ENCODE results near the gene NTHL1. TPM values are rescaled to one million over a fixed set of nuclear protein-coding genes. Genes with fewer than 3 reads are reported as not detected.

The NTHL1 gene
- total RNA-seq, 1 experiment from 2014 or later = 33.9 TPM

DNA sequence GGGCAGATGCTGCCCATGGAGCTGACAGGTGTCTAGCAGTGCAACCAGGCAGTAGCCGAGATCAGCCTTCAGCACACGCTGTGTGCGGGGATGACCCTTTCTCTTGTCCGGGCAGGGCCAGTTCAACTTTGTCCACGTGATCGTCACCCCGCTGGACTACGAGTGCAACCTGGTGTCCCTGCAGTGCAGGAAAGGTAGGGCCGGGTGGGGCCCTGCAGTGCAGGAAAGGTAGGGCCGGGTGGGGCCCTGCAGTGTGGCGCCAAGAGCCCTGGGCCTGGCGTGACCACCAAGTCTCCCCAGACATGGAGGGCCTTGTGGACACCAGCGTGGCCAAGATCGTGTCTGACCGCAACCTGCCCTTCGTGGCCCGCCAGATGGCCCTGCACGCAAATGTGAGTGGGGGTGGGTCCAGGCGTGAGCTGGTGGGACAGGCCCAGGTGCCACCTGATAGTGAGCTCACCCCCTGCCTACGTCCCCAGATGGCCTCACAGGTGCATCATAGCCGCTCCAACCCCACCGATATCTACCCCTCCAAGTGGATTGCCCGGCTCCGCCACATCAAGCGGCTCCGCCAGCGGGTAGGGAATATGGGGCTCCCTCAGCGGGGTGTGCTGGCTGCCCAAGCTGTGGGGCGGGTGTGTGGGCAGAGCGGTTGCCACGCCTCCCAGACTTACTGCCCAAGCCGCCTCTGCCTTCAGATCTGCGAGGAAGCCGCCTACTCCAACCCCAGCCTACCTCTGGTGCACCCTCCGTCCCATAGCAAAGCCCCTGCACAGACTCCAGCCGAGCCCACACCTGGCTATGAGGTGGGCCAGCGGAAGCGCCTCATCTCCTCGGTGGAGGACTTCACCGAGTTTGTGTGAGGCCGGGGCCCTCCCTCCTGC is 40.4 kb upstream of the NTHL1 start:
- Histone ChIP-seq H3K36me3 (peaks cover 96% of the 10 kb centered on the region), H3K9me3 (replicated peaks) (no peaks in the 10 kb centered on the region), H3K27me3 (replicated peaks) (no peaks in the 10 kb centered on the region), H3K4me1 (replicated peaks) (no peaks in the 10 kb centered on the region), H3K4me3 (no peak overlapping the region), H3K27ac (no peak overlapping the region)
- DNase-seq (ENCODE audit: low read depth in 1 of 2, low spot score in 2 of 2) = no peak

DNA sequence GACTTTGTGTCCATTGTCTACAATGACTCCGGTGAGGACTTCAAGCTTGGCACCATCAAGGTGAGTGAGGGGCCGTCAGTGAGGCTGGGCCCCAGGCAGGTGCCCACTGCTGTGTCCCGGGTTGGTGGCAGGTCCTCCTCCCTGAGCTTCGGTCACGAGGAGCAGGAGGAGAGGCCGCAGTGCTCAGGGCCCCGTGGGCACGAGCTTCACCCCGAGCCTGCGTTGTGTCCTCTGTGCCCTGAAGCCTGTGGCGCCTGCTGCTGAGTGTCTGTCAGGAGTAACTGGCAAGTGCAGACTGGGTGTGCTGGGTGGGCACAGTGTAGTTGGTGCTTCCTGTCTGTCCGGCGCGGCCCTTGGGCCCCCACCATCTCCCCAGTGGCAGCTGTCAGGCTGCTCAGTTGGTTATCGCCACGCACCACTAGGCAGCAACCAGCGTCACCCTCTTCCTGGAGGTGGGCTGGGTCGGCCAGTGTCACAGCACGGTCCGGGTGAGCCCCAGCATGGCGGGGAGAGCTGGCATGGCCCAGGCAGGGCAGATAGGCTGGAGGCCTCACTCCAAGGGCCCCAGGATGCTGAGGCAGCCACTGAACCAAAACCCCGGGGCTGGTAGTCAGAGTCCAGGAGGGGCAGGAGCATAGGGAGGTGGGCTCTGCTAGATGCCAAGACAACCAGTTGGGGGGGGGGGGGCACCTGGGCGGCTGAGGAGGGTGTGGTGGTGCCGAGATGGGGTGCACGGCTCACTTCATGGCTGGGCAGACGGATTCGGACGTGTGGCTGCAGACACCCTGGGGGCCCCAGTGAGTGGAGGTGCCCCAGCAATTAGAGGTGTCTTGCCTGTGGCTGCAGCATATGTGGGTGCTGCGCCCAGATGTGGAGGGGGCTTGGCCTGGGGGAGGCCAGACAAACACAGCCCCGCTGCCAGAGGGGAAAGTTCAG is 39.4 kb upstream of the NTHL1 start:
- H3K4me3 ChIP-seq = no peak overlapping the region
- peaks cover 96% of the 10 kb centered on the region for H3K36me3 ChIP-seq
- H3K27me3 ChIP-seq (replicated peaks) = no peaks in the 10 kb centered on the region
- no peak for DNase-seq (ENCODE audit: low read depth in 1 of 2, low spot score in 2 of 2)
- H3K4me1 ChIP-seq (replicated peaks) = no peaks in the 10 kb centered on the region
- no peak overlapping the region for H3K27ac ChIP-seq
- no peaks in the 10 kb centered on the region for H3K9me3 ChIP-seq (replicated peaks)

DNA sequence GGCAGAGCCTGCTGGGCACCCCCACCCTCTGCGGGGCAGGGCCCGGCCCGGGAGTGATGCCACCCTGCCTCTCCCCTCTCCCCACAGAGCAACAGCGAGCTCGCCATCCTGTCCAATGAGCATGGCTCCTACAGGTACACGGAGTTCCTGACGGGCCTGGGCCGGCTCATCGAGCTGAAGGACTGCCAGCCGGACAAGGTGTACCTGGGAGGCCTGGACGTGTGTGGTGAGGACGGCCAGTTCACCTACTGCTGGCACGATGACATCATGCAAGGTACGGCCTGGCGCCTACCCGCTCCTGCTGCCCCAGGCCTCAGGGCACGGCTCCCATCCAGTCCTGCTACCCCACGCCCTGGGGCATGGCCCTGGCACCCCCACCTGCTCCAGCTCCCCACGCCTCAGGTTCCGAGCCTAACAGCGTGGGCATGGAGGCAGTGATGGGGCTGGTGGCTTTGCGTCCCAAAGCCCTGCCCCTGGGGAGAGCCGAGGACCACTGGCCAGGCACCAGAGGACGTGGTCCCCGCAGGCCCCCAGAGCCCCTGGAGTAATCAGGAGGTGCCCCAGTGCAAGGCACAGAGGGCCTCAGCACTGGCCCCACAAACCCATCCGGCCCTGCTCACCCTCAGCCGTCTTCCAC is 38.6 kb upstream of the NTHL1 start:
- no peaks in the 10 kb centered on the region for H3K4me1 ChIP-seq (replicated peaks)
- no peaks in the 10 kb centered on the region for H3K9me3 ChIP-seq (replicated peaks)
- no peak overlapping the region for H3K27ac ChIP-seq
- no peaks in the 10 kb centered on the region for H3K27me3 ChIP-seq (replicated peaks)
- DNase-seq (ENCODE audit: low read depth in 1 of 2, low spot score in 2 of 2) = no peak
- no peak overlapping the region for H3K4me3 ChIP-seq
- peaks cover 97% of the 10 kb centered on the region for H3K36me3 ChIP-seq

DNA sequence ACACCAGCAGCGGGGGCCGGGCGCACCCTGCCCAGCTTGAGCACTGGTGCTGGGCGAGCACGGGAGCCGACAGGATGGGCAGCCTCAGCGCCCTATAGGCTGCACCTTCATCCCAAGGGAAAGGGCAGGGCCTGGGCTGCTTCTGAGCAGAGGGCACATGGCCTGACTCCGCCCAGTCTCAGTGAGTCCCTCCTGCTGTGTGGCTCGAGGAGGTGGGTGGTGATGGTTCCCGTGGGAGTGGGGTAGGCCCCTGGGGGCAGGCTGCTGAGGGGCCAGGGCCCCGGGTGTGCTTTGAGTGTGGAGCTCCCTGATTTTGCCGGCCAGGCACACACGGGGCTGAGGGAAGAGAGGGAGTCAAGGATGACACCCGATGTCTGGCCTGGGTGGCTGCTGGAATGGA is 38.0 kb upstream of the NTHL1 start:
- Histone ChIP-seq H3K27me3 (replicated peaks) (no peaks in the 10 kb centered on the region), H3K4me3 (no peak overlapping the region), H3K36me3 (peaks cover 100% of the 10 kb centered on the region), H3K4me1 (replicated peaks) (no peaks in the 10 kb centered on the region), H3K9me3 (replicated peaks) (no peaks in the 10 kb centered on the region), H3K27ac (no peak overlapping the region)
- no peak for DNase-seq (ENCODE audit: low read depth in 1 of 2, low spot score in 2 of 2)

DNA sequence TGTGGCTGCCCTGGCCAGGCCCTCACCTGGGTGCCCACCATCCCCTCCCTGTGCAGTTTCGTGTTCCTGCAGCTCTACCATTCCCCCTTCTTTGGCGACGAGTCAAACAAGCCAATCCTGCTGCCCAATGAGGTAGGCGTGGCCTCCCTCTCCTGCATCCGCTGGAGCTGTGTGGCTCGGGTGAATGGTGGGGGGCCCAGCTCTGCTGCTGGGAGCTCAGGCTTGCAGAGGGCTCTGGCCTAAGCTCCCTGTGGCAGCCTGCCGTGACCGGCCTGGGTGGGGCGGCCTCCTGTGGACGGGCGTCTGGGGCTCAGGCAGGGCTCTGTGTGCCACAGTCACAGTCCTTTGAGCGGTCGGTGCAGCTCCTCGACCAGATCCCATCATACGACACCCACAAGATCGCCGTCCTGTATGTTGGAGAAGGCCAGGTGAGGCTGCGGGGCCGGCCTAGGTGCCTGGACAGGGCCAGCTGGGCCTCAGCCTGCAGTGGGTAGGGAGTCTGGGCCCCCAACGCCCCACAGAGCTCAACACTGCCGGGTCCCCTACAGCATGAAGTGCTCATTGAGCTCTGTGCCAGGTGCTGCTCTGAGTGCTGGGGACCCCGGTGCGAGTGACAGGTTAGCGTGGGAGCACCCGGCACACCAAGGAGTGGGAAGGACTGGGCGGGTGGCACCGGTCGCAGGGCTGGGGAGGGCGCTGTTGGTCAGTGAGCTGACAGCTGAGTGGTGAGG is 37.4 kb upstream of the NTHL1 start:
- DNase-seq (ENCODE audit: low read depth in 1 of 2, low spot score in 2 of 2) = no peak
- H3K27ac ChIP-seq = no peak overlapping the region
- H3K9me3 ChIP-seq (replicated peaks) = no peaks in the 10 kb centered on the region
- no peaks in the 10 kb centered on the region for H3K27me3 ChIP-seq (replicated peaks)
- H3K36me3 ChIP-seq = peaks cover 98% of the 10 kb centered on the region
- no peak overlapping the region for H3K4me3 ChIP-seq
- no peaks in the 10 kb centered on the region for H3K4me1 ChIP-seq (replicated peaks)

DNA sequence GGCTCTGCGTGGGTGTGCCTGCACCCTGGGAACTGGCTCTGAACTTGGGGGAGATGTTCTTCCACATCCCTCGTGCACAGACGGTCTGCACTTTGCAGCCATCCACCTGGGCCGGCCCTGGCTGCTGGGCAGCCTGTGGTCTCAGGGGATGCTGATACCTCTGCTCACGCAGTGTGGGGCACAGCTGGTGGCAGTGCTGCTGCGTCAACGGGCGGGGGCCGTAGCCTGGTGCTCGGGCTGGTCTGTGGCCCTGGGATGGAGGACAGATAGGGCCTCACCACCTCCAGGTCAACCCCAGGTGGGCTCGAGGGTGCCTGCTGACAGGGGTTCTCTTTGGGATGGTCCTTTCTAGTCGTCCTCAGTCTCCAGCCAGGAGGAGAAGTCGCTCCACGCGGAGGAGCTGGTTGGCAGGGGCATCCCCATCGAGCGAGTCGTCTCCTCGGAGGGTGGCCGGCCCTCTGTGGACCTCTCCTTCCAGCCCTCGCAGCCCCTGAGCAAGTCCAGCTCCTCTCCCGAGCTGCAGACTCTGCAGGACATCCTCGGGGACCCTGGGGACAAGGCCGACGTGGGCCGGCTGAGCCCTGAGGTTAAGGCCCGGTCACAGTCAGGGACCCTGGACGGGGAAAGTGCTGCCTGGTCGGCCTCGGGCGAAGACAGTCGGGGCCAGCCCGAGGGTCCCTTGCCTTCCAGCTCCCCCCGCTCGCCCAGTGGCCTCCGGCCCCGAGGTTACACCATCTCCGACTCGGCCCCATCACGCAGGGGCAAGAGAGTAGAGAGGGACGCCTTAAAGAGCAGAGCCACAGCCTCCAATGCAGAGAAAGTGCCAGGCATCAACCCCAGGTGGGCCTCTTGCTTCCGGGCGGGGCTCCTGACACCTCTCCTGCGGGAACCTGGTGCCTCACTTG is 36.5 kb upstream of the NTHL1 start:
- H3K36me3 ChIP-seq = peaks cover 98% of the 10 kb centered on the region
- no peak for DNase-seq (ENCODE audit: low read depth in 1 of 2, low spot score in 2 of 2)

DNA sequence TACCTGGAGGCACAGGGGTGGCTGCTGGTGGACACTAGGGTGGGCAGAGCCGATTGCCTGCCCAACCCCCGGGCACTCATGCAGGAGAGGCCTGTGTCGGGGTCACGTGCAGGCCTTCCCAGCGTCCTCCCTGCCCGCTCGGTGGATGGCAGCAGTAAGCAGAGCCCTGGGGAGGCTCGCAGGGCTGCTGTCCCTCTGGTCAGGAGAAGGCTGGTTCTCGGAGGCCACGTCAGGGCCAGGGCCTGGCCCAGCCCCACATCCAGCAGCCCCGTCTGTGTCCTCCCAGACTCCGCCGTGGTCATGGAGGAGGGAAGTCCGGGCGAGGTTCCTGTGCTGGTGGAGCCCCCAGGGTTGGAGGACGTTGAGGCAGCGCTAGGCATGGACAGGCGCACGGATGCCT is 35.8 kb upstream of the NTHL1 start:
- no peaks in the 10 kb centered on the region for H3K27me3 ChIP-seq (replicated peaks)
- no peak for DNase-seq (ENCODE audit: low read depth in 1 of 2, low spot score in 2 of 2)
- H3K27ac ChIP-seq = no peak overlapping the region
- H3K4me1 ChIP-seq (replicated peaks) = no peaks in the 10 kb centered on the region
- peaks cover 98% of the 10 kb centered on the region for H3K36me3 ChIP-seq
- H3K4me3 ChIP-seq = no peak overlapping the region
- no peaks in the 10 kb centered on the region for H3K9me3 ChIP-seq (replicated peaks)

More for the DNA sequence above, 36.5 kb upstream of the NTHL1 start:
- Histone ChIP-seq H3K9me3 (replicated peaks) (no peaks in the 10 kb centered on the region), H3K4me1 (replicated peaks) (no peaks in the 10 kb centered on the region), H3K4me3 (no peak overlapping the region), H3K27me3 (replicated peaks) (no peaks in the 10 kb centered on the region), H3K27ac (no peak overlapping the region)

DNA sequence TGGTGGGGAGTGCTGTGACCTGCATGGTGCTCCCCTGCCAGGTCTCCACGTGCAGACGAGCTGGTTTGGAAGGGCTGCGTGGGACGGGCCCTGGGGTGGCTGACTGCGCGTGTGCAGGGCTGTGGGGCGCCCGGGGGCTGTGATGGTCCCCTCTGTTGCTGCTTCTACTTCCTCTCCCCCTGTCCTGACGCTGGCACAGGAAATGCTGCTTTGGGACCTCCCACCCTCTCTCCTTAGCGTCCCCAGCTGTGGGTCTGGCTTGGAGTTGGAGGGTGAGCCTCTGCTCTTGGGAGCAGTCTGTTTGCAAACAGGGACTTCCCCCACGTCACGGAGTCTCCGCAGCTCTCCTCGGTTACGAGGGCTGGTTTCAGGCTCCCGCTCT is 35.3 kb upstream of the NTHL1 start:
- no peak overlapping the region for H3K27ac ChIP-seq
- H3K4me1 ChIP-seq (replicated peaks) = no peaks in the 10 kb centered on the region
- H3K27me3 ChIP-seq (replicated peaks) = no peaks in the 10 kb centered on the region
- no peak for DNase-seq (ENCODE audit: low read depth in 1 of 2, low spot score in 2 of 2)
- peaks cover 94% of the 10 kb centered on the region for H3K36me3 ChIP-seq
- H3K4me3 ChIP-seq = no peak overlapping the region
- no peaks in the 10 kb centered on the region for H3K9me3 ChIP-seq (replicated peaks)

DNA sequence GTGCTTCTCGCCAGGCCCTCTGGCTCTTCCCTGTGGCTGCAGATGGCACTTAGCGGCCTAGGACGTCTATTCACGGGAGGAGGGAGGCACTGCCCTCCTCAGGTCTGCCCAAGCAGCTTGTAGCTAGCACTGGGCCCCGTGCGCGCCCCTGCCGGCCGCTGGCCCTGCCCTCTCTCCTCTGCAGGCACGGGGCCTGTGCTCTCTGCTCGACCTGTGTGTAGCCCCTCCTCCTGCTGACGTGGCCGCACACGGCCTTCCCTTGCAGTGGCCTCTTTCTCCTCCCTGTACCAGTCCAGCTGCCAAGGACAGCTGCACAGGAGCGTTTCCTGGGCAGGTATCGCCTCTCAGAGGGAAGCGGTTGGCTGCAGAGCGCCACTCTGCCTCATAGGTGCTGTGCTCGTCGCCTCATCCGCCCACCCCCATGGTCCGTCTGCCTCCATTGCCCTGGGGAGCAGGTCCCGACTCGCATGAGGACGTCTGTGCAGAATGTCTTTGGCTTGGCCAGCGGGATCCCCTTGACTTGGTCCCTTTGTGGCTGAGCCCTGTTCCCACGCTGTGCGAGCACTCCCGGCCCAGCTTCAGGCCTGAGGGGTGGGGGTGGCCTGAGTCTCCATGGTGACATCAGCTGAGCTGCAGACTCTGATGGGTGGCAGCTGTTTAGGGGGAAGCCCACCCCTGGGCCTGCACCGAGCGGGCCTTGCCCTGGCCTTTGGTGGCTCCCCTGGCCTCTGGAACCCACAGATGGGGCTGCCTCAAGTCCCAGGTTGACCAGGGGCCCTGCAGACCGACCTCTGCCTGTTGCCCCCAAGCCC is 34.7 kb upstream of the NTHL1 start:
- Histone ChIP-seq H3K4me3 (no peak overlapping the region), H3K27me3 (replicated peaks) (no peaks in the 10 kb centered on the region), H3K9me3 (replicated peaks) (no peaks in the 10 kb centered on the region), H3K27ac (no peak overlapping the region), H3K36me3 (peaks cover 91% of the 10 kb centered on the region), H3K4me1 (replicated peaks) (no peaks in the 10 kb centered on the region)
- no peak for DNase-seq (ENCODE audit: low read depth in 1 of 2, low spot score in 2 of 2)

DNA sequence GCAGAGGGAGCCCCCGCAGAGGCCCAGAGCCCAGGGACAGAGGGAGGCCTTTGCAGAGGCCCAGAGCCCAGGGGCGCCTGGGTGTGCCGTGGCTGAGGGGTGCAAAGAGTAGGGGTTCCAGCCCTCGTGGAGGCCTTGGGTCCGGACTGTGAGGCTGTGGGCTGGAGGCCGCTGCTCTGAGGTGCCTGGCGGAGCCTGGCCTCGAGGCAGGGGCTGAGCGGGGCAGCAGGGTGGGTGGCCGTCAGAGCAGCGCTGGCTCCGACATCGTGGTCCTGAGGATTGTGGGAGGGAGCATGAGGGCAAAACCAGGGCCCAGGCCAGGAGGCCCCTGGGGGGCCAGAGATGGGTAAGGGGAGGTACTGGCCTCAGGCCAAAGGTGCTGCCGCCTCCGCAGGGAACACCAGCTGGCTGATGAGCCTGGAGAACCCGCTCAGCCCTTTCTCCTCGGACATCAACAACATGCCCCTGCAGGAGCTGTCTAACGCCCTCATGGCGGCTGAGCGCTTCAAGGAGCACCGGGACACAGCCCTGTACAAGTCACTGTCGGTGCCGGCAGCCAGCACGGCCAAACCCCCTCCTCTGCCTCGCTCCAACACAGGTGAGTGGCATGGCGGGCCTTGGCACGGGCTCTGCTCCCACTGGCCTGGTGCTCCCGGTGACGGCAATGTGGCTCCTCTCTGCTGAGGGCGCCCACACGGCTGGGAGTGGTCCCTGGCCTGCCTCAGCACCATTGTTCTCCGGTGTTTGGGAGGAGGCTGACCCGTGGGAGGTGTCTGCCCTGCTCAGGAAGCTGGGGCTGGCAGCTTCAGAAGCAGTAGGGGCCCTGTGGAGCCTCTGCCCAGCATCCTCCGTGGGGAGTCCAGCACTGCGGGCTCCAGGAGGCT is 33.8 kb upstream of the NTHL1 start:
- H3K9me3 ChIP-seq (replicated peaks) = no peaks in the 10 kb centered on the region
- peaks cover 86% of the 10 kb centered on the region for H3K36me3 ChIP-seq
- H3K27me3 ChIP-seq (replicated peaks) = no peaks in the 10 kb centered on the region
- H3K4me3 ChIP-seq = no peak overlapping the region
- H3K27ac ChIP-seq = no peak overlapping the region
- DNase-seq (ENCODE audit: low read depth in 1 of 2, low spot score in 2 of 2) = no peak
- no peaks in the 10 kb centered on the region for H3K4me1 ChIP-seq (replicated peaks)

DNA sequence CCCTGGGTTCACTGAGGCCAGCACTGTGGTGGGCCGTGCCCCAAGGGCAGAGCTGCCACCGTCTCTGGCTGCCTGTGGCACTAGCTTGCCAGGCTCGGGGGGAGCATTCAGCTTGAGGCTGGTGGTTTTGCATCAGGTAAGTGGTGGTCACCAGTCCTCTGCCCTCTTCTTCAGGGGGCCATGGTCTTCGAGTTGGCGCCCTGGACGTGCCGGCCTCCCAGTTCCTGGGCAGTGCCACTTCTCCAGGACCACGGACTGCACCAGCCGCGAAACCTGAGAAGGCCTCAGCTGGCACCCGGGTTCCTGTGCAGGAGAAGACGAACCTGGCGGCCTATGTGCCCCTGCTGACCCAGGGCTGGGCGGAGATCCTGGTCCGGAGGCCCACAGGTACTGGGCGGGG is 32.4 kb upstream of the NTHL1 start:
- Histone ChIP-seq H3K4me1 (replicated peaks) (no peaks in the 10 kb centered on the region), H3K27ac (no peak overlapping the region), H3K4me3 (no peak overlapping the region), H3K27me3 (replicated peaks) (no peaks in the 10 kb centered on the region), H3K9me3 (replicated peaks) (no peaks in the 10 kb centered on the region), H3K36me3 (peaks cover 81% of the 10 kb centered on the region)
- DNase-seq (ENCODE audit: low read depth in 1 of 2, low spot score in 2 of 2) = no peak

All from SJSA1 (cell line).